ENCODE measurements around the gene DCLK3. TPM values are rescaled to one million over a fixed set of nuclear protein-coding genes. Genes with fewer than 3 reads are reported as not detected.
A peak's percentile ranks its signal among the peaks of the same experiment; 100 is the strongest.

DCLK3 gene
- total RNA-seq, 1 experiment from 2014 or later: not detected

GRCh38 chr3:36709826-36710365 is 54.5 kb downstream of the DCLK3 start:
- no peak for DNase-seq (ENCODE audit: low read depth)

GRCh38 chr3:36709281-36709680 is 55.1 kb downstream of the DCLK3 start:
- no peak for DNase-seq (ENCODE audit: low read depth)

GRCh38 chr3:36707623-36708409 is 56.5 kb downstream of the DCLK3 start:
- peak; percentile 74 for DNase-seq (ENCODE audit: low read depth)

- DNase-seq (ENCODE audit: low read depth): no peak
Observed at GRCh38 chr3:36705015-36705414, 59.3 kb downstream of the DCLK3 start.

GRCh38 chr3:36704280-36704679 is 60.1 kb downstream of the DCLK3 start:
- DNase-seq (ENCODE audit: low read depth): no peak

GRCh38 chr3:36701249-36701572 is 63.1 kb downstream of the DCLK3 start:
- no peak for DNase-seq (ENCODE audit: low read depth)

GRCh38 chr3:36700537-36701248 is 63.7 kb downstream of the DCLK3 start:
- DNase-seq (ENCODE audit: low read depth): peak; percentile 72

- no peak for DNase-seq (ENCODE audit: low read depth)
Observed at GRCh38 chr3:36698314-36698713, 66.0 kb downstream of the DCLK3 start.

GRCh38 chr3:36697229-36698001 is 66.9 kb downstream of the DCLK3 start:
- no peak for DNase-seq (ENCODE audit: low read depth)

GRCh38 chr3:36696799-36697198 is 67.6 kb downstream of the DCLK3 start:
- no peak for DNase-seq (ENCODE audit: low read depth)

- peak; percentile 68 for DNase-seq (ENCODE audit: low read depth)
Observed at GRCh38 chr3:36695769-36696137, 68.6 kb downstream of the DCLK3 start.

GRCh38 chr3:36695113-36695768 is 69.1 kb downstream of the DCLK3 start:
- DNase-seq (ENCODE audit: low read depth): no peak

- DNase-seq (ENCODE audit: low read depth): no peak
Observed at GRCh38 chr3:36693670-36694069, 70.7 kb downstream of the DCLK3 start.

GRCh38 chr3:36689560-36689959 is 74.8 kb downstream of the DCLK3 start:
- no peak for DNase-seq (ENCODE audit: low read depth)

- DNase-seq (ENCODE audit: low read depth): no peak
Observed at GRCh38 chr3:36688815-36689214, 75.5 kb downstream of the DCLK3 start.

GRCh38 chr3:36686516-36686915 is 77.8 kb downstream of the DCLK3 start:
- no peak for DNase-seq (ENCODE audit: low read depth)

GRCh38 chr3:36681867-36682266 is 82.5 kb downstream of the DCLK3 start:
- no peak for DNase-seq (ENCODE audit: low read depth)

GRCh38 chr3:36680952-36681351 is 83.4 kb downstream of the DCLK3 start:
- no peak for DNase-seq (ENCODE audit: low read depth)

GRCh38 chr3:36679384-36680200 is 84.8 kb downstream of the DCLK3 start:
- peak; percentile 81 for DNase-seq (ENCODE audit: low read depth)

- DNase-seq (ENCODE audit: low read depth): peak; percentile 13
Observed at GRCh38 chr3:36678216-36679013, 85.9 kb downstream of the DCLK3 start.

Measured in LHCN-M2 (cell line).